Activated gamma-delta T cell treated with anti-CD3 and anti-CD28 coated beads, Interleukin-2, amount 50 U/mL, for 16 hours (primary cell): Measurements from ENCODE around the gene BCLAF1.
"Not testable (repeated sequence)": the region's sequence is repeated elsewhere in the genome, so short reads cannot be mapped to it uniquely, and the experiment has no call there.

Experiments
- DNase-seq: peaks from one replicate; pipeline ENCODE4 v3.0.0-alpha.2; 2020; ENCODE audit warnings: low read depth

The BCLAF1 gene

GRCh38 chr6:136308469-136308868 is 18.8 kb upstream of the BCLAF1 start:
- not testable (repeated sequence) for DNase-seq

- DNase-seq, result no peak
These were observed 17.7 kb upstream of the BCLAF1 start for GRCh38 chr6:136307351-136307750.

DNA sequence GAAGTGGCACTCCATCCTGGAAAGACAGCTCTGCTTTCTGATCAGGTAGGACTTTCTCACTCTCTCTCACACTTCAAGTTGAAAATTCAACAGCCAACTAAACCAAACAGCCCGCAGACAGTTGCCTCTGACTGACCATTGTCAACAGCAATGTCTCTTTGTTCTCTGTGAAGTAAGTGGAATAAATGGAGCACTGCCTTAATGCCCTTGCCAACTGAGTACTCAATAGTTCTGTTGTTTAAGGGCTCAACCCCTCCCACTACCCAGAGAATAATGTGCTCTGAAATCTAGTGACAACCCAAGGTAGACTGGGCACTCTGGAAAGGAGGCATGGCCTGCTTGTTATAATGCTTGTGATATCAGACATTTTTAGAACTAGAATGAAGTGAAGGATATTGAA is 16.8 kb upstream of the BCLAF1 start:
- DNase-seq, result no peak

GRCh38 chr6:136304410-136304809 is 14.8 kb upstream of the BCLAF1 start:
- no peak for DNase-seq

GRCh38 chr6:136303516-136303915 is 13.9 kb upstream of the BCLAF1 start:
- no peak for DNase-seq

- DNase-seq, result no peak
These were observed 5.0 kb upstream of the BCLAF1 start for GRCh38 chr6:136294621-136295020.

DNA sequence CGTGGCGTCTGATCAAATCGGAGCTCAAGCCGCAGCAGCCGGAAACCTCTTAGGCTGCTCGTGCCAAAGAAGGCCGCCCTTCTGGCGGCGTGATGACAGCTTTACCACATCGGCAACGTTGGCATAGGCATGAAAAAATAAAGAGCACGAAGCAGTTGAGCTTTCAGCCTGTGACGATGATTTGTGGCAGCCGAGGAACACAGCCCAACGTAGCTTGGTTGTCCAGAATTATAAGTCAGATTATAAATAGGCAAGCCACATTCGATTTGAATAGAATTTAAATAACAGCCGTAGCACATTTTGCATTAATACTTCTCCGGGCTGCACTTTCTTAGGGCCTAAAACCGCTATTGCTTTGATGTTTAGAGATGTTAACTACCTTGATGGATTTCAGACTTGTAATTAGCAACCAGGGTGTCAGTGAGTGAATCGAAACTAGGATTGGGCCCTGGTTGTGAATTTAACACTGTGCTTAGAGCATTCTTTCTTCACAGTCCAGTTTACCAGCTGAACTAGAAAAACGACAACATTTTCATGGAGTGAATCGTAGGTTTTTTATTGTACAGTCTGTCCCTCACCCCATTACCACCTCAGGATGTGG is 864 bp upstream of the BCLAF1 start:
- DNase-seq, result peak; percentile 70

DNA sequence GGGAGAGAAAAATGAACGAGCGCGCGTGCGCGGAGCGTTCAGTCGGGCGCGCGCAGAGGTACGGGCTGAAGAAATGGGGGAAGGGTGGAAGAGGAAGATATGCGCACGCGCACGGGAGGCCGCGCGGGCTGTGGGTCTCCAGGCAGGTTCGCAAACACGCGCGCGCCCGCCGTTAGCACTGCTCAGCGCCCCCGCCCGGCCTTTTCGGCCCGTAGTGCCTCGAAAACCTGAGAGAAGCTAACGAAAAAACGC is 393 bp downstream of the BCLAF1 start:
- peak; percentile 86 for DNase-seq

- DNase-seq, result peak; percentile 85
These were observed 900 bp downstream of the BCLAF1 start for GRCh38 chr6:136288566-136289326.

DNA sequence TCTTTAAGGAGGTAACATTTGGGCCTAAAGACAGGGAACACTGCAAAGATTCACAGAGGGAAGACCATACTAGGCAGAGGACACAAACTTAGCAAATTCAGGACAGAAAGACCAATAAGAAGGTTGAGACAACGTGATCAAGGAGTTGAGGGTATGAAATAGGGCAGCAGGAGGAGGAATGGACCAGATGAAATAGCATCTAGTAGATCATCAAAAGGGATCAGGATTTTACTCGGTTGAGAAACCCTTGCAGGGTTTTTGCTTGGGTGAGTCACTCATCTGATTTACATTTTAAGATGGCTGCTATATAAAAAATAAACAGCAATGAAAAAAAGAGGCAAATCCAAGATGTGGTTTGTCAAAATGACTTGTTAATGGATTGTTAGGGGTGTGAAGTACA is 4.7 kb downstream of the BCLAF1 start:
- DNase-seq, result no peak

GRCh38 chr6:136282906-136283305 is 6.7 kb downstream of the BCLAF1 start:
- no peak for DNase-seq

GRCh38 chr6:136280032-136280609 is 9.5 kb downstream of the BCLAF1 start:
- DNase-seq, result no peak

- DNase-seq, result no peak
These were observed 15.6 kb downstream of the BCLAF1 start for GRCh38 chr6:136274062-136274461.

GRCh38 chr6:136265101-136265500 is 24.5 kb downstream of the BCLAF1 start:
- no peak for DNase-seq

DNA sequence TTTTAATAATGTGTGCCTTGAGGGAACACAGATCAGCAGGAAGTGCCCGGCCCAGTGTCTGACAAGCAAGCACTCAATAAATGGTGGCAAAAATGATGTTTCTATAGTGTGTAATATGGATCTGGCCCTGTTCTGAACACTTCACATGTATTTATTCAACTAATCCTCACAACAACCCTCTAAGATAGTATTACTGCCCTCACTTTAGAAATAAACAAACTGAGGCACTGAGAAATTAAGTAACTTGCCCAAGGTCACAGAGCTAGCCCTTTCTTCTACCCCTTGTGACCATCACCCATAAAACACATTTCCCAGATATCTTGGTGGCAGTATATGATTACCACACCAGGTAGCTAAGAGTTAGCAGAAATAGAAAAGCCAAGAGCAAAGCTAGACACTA is 26.7 kb downstream of the BCLAF1 start:
- no peak for DNase-seq

- DNase-seq, result no peak
These were observed 34.7 kb downstream of the BCLAF1 start for GRCh38 chr6:136254851-136255466.

GRCh38 chr6:136253734-136254133 is 35.9 kb downstream of the BCLAF1 start:
- no peak for DNase-seq

DNA sequence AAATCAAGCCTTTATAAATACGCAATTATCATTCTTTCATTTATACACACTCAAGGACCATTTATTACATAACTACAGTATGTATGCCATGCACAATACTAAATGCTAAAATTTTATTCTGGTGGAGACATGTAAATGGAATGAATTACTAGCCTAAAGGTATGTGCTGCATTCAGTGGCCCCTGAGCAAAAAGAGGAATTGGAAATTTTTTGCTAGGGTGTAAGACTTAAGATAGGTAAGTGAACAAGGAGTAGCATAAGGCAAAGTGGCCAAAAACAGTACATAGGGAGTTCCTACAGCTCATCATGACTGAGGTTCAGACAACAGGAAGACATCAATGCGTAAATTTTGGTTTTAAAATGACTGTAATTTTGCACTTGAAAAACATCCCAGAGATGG is 37.2 kb downstream of the BCLAF1 start:
- no peak for DNase-seq

- no peak for DNase-seq
These were observed 38.3 kb downstream of the BCLAF1 start for GRCh38 chr6:136251394-136251793.

DNA sequence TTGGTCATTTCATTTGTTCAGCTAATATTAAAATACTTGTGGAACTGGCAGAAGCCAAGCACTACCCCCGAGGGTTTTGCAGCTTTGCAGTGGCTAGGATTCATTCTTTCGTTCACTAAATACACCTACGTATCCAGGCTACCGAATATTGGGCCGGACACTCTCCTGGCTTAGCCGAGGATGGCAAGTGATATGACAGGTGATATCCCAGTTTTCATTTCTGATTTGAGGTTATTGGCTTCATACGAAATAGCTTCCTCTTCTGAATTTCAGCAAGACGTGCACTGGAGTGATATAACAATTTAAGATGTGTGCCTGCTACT is 39.0 kb downstream of the BCLAF1 start:
- no peak for DNase-seq

- DNase-seq, result peak; percentile 86
These were observed 39.6 kb downstream of the BCLAF1 start, which contains the start of gene MTFR2 for GRCh38 chr6:136249811-136250685. TSS of gene MTFR2 (minus strand) at chr6:136250311. CDS start at chr6:136249099, 1,212 bp downstream.

DNA sequence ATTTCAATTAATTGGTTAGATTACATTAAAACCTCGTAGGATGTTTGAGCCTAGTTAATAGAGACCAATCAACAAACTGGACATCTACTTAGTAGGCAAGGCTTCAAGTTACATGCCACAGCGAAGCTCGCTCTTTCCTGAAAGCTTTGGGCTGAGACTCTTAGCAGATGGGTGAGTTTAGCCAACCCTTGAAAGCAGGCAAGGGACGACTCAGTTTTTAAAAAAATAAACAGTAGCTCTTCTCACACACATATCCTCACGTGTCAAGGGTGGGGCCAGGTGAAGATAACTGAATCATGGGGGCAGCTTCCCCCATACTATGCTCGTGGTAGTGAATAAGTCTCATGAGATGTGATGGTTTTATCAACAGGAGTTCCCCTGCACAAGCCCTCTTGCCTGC is 40.3 kb downstream of the BCLAF1 start:
- DNase-seq, result no peak
